ENCODE measurements around the gene XYLT1. TPM values are rescaled to one million over a fixed set of nuclear protein-coding genes. Genes with fewer than 3 reads are reported as not detected.
A peak's percentile ranks its signal among the peaks of the same experiment; 100 is the strongest.

Gene XYLT1
- total RNA-seq, 2 donors from 2014 or later: 5.1 to 19.3 TPM

- Histone ChIP-seq H3K27me3 (replicated peaks; ENCODE audit: insufficient read depth) (no peaks in the 10 kb centered on the region), H3K36me3 (no peaks in the 10 kb centered on the region), H3K4me1 (replicated peaks) (no peaks in the 10 kb centered on the region), H3K9me3 (no peaks in the 10 kb centered on the region), H3K27ac (peak overlapping the region; percentile 18 to 42), H3K4me3 (no peak overlapping the region)
- no peak for TF ChIP-seq CTCF (IDR thresholded peaks at IDR 0.05)
- no peak for TF ChIP-seq POLR2AphosphoS5 (IDR thresholded peaks at IDR 0.05)
- TF ChIP-seq POLR2A (IDR thresholded peaks at IDR 0.05): no peak
- DNase-seq (ENCODE audit: low spot score): no peak
- 70% methylated on average over 24 of the region's 24 CpGs for WGBS
- intact Hi-C loops (cut with DNase I): loop anchor here (5.0 to 10.0 kb wide), 2 partner anchors 58 to 90 kb away; no protein-coding TSS in a partner anchor
Observed at GRCh38 chr16:17404941-17405689, 65.6 kb downstream of the XYLT1 start.

- no peak for DNase-seq (ENCODE audit: low spot score)
- Histone ChIP-seq H3K4me1 (replicated peaks) (peaks cover 3% of the 10 kb centered on the region), H3K27ac (no peak overlapping the region), H3K4me3 (no peak overlapping the region), H3K36me3 (no peaks in the 10 kb centered on the region), H3K27me3 (replicated peaks; ENCODE audit: insufficient read depth) (no peaks in the 10 kb centered on the region), H3K9me3 (no peaks in the 10 kb centered on the region)
- WGBS: 95% methylated on average over 9 of the region's 9 CpGs
- intact Hi-C loops (cut with DNase I): loop anchor here (10.0 kb wide), 1 partner anchor 89 kb away; no protein-coding TSS in a partner anchor
- TF ChIP-seq POLR2AphosphoS5 (IDR thresholded peaks at IDR 0.05) (no peak), POLR2A (IDR thresholded peaks at IDR 0.05) (no peak), CTCF (IDR thresholded peaks at IDR 0.05) (no peak)
Observed at GRCh38 chr16:17403859-17404545, 66.8 kb downstream of the XYLT1 start.

GRCh38 chr16:17403156-17403809 lies 67.5 kb downstream of the XYLT1 start:
- no peaks in the 10 kb centered on the region for H3K9me3 ChIP-seq
- TF ChIP-seq POLR2AphosphoS5 (IDR thresholded peaks at IDR 0.05): no peak
- TF ChIP-seq POLR2A (IDR thresholded peaks at IDR 0.05): no peak
- TF ChIP-seq CTCF (IDR thresholded peaks at IDR 0.05): no peak
- intact Hi-C loops (cut with DNase I): loop anchor here (10.0 kb wide), 1 partner anchor 88 kb away; no protein-coding TSS in a partner anchor
- no peak overlapping the region for H3K27ac ChIP-seq
- 74% methylated on average over 10 of the region's 10 CpGs for WGBS
- DNase-seq (ENCODE audit: low spot score): no peak
- no peaks in the 10 kb centered on the region for H3K36me3 ChIP-seq
- H3K4me1 ChIP-seq (replicated peaks): peaks cover 3% of the 10 kb centered on the region
- no peak overlapping the region for H3K4me3 ChIP-seq
- no peaks in the 10 kb centered on the region for H3K27me3 ChIP-seq (replicated peaks; ENCODE audit: insufficient read depth)

- Histone ChIP-seq H3K27ac (peak overlapping the region; percentile 55 to 66), H3K4me3 (no peak overlapping the region), H3K27me3 (replicated peaks; ENCODE audit: insufficient read depth) (no peaks in the 10 kb centered on the region), H3K4me1 (replicated peaks) (peaks cover 22% of the 10 kb centered on the region), H3K9me3 (no peaks in the 10 kb centered on the region), H3K36me3 (no peaks in the 10 kb centered on the region)
- no peak for DNase-seq (ENCODE audit: low spot score)
- WGBS: 40% methylated on average over 4 of the region's 4 CpGs
- TF ChIP-seq POLR2AphosphoS5 (IDR thresholded peaks at IDR 0.05) (peak; percentile 27), POLR2A (IDR thresholded peaks at IDR 0.05) (no peak)
- intact Hi-C loops (cut with DNase I): no loop called here
Observed at GRCh38 chr16:17397499-17397891, 73.3 kb downstream of the XYLT1 start.
